K562 treated with DMSO at 1 percent for 24 hours (cell line): ENCODE measurements around the gene RAD52. TPM values are rescaled to one million over a fixed set of nuclear protein-coding genes. Genes with fewer than 3 reads are reported as not detected.

Experiments used
- total RNA-seq: library from RNA; unstranded; fragments of 300-600 nt; gene quantifications from 2 replicates; pipeline ENCODE4 v1.2.3, GENCODE V29; 2022; ENCODE audit warnings: low read depth; ENCODE audit not compliant: insufficient read depth

RAD52 gene
- 5.0 and 7.4 TPM in 2 replicates for total RNA-seq

DNA sequence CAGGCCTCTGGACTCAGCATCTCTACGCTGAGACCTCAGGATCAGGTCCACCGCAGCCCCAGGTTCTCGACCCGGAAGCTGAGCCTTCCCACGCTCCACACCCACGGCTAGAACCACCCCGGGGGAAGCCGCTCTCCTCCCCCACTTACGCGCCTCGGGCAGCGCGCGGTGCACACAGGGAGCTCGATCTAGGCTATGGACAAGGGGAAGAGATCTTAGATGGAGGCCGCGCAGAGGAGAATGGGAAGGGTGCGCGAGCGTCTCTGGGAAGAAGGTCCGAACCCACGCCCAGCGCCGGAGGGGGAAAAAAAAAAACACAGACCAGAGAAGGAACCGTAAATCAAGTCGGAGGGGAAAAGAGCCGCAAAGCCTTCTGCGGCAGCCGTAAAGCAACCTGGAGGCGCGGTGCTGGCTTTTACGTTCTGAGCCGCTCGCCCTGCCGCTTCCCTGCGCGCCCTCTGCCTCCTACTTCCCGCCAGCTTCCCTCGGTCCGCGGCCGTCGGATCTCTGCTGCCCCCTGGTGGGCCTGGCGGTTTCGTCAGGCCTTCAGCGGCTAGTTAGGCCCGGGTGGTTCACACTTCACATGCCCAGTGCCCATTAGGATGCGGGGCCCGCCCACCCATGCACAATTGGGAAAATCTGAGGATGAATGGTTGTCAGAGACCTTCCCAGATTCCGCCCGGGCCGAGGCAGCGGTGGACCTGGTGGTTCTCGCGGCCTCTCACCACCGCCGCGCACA is at the start of gene RAD52:
RAD52 (minus strand) TSS at position 242 of the 739 bp plus-strand sequence. CDS start 16,636 bp downstream, outside the sequence.

DNA sequence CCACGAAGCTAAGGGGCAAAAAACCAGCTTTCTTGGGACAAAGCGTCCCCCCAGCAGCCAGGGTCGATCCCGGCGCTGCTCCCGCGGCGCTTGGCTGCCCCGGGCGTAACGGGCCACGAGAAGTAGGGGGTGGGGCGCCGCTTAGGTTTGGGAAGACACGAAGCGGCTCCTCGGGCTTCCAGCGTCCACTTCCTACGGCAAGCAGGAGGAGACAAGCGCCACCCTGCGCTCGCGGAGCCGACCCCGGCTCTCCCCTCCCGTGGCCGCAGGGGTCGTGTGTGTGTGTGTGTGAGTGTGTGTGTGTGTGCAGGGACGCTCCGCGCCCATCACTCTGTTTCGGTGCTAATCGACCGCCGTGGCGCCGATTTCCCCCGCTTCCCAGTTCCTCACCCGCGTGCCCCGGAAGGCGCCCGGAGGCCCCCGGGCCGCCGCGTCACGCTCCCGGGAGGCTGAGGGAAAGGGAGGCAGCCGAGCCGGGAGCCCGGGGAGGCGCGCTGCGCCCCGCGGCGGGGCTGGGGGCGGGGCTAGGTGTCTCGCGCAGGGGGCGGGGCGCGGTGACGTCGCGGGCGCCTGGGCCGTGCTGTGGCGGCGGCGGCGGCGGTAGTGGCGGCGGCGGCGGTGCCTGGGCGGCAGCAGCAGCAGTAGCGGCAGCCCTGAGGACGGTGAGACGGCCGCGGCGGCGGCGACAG is 41.3 kb upstream of the RAD52 start, which contains the start of gene ERC1:
ERC1 (plus strand) TSS at position 563 of the 689 bp plus-strand sequence. CDS start 36,681 bp downstream, outside the sequence.

Other genes with a start within 250 kb of the RAD52 start
- 47.2 and 53.5 TPM in 2 replicates for gene WNK1, start 197.1 kb downstream of the RAD52 start, total RNA-seq
- 5.3 and 5.7 TPM in 2 replicates for gene ERC1, start 41.5 kb upstream of the RAD52 start, total RNA-seq